A549 (cell line): ENCODE data around the gene TJP3.

ENCODE experiments used
- CHD2 ChIP-seq: fragments of 150-350 bp; IDR thresholded peaks from 2 replicates; pipeline ENCODE4 v1.6.1; 2014; ENCODE audit warnings: low read length; ENCODE audit not compliant: partially characterized antibody
- CHD4 ChIP-seq: fragments of 200-600 bp; sonication (generic); IDR thresholded peaks from 2 replicates; pipeline ENCODE4 v1.6.1; 2016; ENCODE audit warnings: antibody characterized with exemption, mild to moderate bottlenecking, borderline replicate concordance
- EP300 ChIP-seq, 2 experiments: fragments of >200 bp; sonication (Bioruptor Twin); formaldehyde crosslinking; IDR thresholded peaks; 2 replicates in 1 of 2; 3 replicates in 1 of 2; pipeline ENCODE4 v1.6.1; 2016 to 2017
- ESRRA ChIP-seq: fragments of 150-350 bp; IDR thresholded peaks from 2 replicates; pipeline ENCODE4 v1.6.1; 2014; ENCODE audit warnings: mild to moderate bottlenecking, low read length, borderline replicate concordance
- HDAC2 ChIP-seq: fragments of 200-600 bp; sonication (generic); IDR thresholded peaks from 2 replicates; pipeline ENCODE4 v1.6.1; 2016
- HOXB13 ChIP-seq: fragments of 250-450 bp; sonication (Bioruptor Pico); IDR thresholded peaks from 2 replicates; pipeline ENCODE4 v1.5.0; 2020; ENCODE audit warnings: low read depth, mild to moderate bottlenecking, moderate library complexity
- JUN ChIP-seq, 2 experiments: fragments of >200 bp; sonication (Bioruptor Twin); formaldehyde crosslinking; IDR thresholded peaks; 2 replicates in 1 of 2; 3 replicates in 1 of 2; pipeline ENCODE4 v1.6.1; 2016 to 2017
- MAX ChIP-seq: IDR thresholded peaks from 2 replicates; pipeline ENCODE4 v1.6.1; 2012
- MAZ ChIP-seq: fragments of 150-350 bp; IDR thresholded peaks from 2 replicates; pipeline ENCODE4 v1.6.1; 2014; ENCODE audit warnings: antibody characterized with exemption, low read depth, low read length, borderline replicate concordance
- PHF8 ChIP-seq: fragments of 200-600 bp; sonication (generic); IDR thresholded peaks from 2 replicates; pipeline ENCODE4 v1.6.1; 2016; ENCODE audit warnings: low read depth, mild to moderate bottlenecking, antibody characterized with exemption, moderate library complexity, borderline replicate concordance
- POLR2A ChIP-seq: IDR thresholded peaks from 2 replicates; pipeline ENCODE4 v1.6.1; 2012; ENCODE audit warnings: mild to moderate bottlenecking, low read length
- POLR2AphosphoS2 ChIP-seq: conservative IDR thresholded peaks from 2 replicates; pipeline ENCODE4 v1.6.1; 2012; ENCODE audit warnings: low read length, improper control_type of control experiment, inconsistent platforms
- TF ChIP-seq, protein P1 (sequence below): fragments of >200 bp; sonication (Bioruptor Twin); formaldehyde crosslinking; IDR thresholded peaks from 3 replicates; pipeline ENCODE4 v1.5.1; 2016
- TF ChIP-seq, protein P2 (sequence below): IDR thresholded peaks from 2 replicates; pipeline ENCODE4 v1.6.1; 2012

DNA sequence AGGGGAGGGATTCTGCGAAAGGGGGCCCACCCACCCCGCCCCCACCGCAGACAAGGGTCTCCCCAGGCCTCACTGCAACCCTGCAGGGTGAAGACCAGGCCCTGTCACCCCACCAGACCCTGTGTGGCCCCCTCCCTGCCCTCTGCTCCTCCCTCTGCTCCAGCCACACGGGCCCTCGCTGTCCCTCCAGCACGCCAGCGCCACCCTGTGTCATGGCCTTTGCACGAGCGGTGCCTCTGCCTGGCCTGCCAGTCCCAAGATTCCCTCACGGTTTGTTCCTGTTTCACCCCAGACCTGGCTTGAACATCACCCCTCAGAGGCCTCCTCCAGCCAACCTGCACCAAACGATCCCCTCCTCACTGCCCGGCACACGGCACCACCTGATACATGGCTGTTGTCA lies 35.2 kb upstream of the TJP3 start:
- TF ChIP-seq, protein P1, sequence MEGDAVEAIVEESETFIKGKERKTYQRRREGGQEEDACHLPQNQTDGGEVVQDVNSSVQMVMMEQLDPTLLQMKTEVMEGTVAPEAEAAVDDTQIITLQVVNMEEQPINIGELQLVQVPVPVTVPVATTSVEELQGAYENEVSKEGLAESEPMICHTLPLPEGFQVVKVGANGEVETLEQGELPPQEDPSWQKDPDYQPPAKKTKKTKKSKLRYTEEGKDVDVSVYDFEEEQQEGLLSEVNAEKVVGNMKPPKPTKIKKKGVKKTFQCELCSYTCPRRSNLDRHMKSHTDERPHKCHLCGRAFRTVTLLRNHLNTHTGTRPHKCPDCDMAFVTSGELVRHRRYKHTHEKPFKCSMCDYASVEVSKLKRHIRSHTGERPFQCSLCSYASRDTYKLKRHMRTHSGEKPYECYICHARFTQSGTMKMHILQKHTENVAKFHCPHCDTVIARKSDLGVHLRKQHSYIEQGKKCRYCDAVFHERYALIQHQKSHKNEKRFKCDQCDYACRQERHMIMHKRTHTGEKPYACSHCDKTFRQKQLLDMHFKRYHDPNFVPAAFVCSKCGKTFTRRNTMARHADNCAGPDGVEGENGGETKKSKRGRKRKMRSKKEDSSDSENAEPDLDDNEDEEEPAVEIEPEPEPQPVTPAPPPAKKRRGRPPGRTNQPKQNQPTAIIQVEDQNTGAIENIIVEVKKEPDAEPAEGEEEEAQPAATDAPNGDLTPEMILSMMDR, result no peak
- TF ChIP-seq MAX (no peak), ESRRA (no peak), HDAC2 (no peak), PHF8 (no peak), CHD2 (no peak), MAZ (no peak), CHD4 (no peak), POLR2A (no peak), POLR2AphosphoS2 (no peak), JUN (IDR thresholded peaks at IDR 0.05) (no peak), HOXB13 (CRISPR knock-in tag) (no peak), EP300 (IDR thresholded peaks at IDR 0.05) (no peak)
- TF ChIP-seq, protein P2, sequence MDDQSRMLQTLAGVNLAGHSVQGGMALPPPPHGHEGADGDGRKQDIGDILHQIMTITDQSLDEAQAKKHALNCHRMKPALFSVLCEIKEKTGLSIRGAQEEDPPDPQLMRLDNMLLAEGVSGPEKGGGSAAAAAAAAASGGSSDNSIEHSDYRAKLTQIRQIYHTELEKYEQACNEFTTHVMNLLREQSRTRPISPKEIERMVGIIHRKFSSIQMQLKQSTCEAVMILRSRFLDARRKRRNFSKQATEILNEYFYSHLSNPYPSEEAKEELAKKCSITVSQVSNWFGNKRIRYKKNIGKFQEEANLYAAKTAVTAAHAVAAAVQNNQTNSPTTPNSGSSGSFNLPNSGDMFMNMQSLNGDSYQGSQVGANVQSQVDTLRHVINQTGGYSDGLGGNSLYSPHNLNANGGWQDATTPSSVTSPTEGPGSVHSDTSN, result no peak
